Cardiac fibroblast (primary cell): Measurements from ENCODE around the gene COL6A3.
A peak's percentile ranks its signal among the peaks of the same experiment; 100 is the strongest.

Experiments used
- DNase-seq, 2 donors: peaks; one replicate each; pipeline versions ENCODE4 v3.0.0 to v3.0.0-alpha.2; 2010; ENCODE audit warnings: low read depth in 2 of 2
- H3K4me3 ChIP-seq, 2 donors: replicated peaks in 1 of 2; 1 replicate in 1 of 2; 2 replicates in 1 of 2; pipeline ENCODE4 v1.5.1; 2011; ENCODE audit warnings: low read depth in 2 of 2, low read length in 2 of 2, mild to moderate bottlenecking in 2 of 2, moderate library complexity in 1 of 2
- TF ChIP-seq, protein P1 (sequence below): IDR thresholded peaks from one replicate; pipeline ENCODE4 v1.5.1; 2011; ENCODE audit warnings: low read depth, mild to moderate bottlenecking, low read length, inconsistent platforms

Gene COL6A3

DNA sequence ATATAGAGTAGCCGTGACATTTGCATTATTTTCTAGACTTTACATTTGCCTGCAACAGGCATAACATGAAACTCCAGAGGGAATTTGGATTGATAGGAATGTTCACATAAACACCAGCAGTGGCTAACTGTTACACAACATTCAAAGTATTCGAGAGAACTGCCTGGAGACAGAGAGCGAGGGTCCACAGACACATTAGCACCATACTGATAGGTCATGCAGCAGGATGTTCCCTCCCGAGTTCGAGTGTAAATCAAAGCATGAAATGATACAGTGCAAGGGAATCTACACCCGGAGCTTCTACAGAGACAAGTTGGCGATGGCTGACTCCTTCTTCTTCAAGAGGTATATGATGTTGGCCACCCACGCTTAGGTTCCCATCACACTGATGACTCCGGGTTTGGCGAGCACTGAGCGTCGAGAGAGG lies 89.5 kb downstream of the COL6A3 start:
- H3K4me3 ChIP-seq: no peak overlapping the region
- TF ChIP-seq, protein P1, sequence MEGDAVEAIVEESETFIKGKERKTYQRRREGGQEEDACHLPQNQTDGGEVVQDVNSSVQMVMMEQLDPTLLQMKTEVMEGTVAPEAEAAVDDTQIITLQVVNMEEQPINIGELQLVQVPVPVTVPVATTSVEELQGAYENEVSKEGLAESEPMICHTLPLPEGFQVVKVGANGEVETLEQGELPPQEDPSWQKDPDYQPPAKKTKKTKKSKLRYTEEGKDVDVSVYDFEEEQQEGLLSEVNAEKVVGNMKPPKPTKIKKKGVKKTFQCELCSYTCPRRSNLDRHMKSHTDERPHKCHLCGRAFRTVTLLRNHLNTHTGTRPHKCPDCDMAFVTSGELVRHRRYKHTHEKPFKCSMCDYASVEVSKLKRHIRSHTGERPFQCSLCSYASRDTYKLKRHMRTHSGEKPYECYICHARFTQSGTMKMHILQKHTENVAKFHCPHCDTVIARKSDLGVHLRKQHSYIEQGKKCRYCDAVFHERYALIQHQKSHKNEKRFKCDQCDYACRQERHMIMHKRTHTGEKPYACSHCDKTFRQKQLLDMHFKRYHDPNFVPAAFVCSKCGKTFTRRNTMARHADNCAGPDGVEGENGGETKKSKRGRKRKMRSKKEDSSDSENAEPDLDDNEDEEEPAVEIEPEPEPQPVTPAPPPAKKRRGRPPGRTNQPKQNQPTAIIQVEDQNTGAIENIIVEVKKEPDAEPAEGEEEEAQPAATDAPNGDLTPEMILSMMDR: no peak
- peak in 1 of 2 donors; percentile 74 for DNase-seq

DNA sequence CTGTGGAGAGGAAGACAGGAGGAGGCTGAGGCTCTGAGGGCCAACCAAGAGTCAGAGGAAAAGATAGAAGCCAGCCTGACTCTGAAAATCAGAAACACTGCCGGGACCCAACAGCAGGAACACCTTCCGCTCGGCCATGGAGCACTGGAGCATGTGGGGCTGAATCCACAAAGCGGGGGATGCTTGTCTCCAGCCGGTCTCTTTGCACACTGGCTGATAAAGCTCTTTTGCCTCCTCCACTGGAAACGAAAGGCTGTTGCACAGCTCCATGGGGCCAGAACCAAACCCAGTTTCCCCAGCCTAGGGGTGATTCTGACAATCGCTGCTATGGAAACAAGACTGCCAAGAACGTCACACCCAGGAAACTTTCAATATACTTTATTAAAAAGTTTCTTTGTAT lies 90.3 kb downstream of the COL6A3 start:
- no peak overlapping the region for H3K4me3 ChIP-seq
- TF ChIP-seq, protein P1: no peak
- no peak for DNase-seq

DNA sequence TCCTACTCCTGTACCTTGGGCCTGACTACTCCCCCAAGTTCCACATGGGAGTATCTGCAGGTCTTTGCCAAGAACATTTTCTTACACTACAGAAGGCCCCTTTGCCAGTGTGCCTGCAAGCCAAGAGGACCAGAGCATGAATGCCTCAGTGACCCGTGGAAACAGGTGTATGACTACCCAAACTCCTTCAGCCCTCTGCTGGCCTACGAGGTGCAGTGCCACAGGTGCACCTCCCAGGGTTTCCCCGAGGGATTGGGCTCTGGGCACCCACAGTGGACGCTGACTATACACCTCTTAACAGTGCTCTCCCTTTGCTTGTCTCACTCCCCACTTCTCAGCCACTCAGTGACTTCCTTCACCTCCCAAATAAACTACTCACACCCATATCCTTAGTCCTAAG lies 91.4 kb downstream of the COL6A3 start:
- H3K4me3 ChIP-seq: no peak overlapping the region
- no peak for DNase-seq
- TF ChIP-seq, protein P1: peak; percentile 48

DNA sequence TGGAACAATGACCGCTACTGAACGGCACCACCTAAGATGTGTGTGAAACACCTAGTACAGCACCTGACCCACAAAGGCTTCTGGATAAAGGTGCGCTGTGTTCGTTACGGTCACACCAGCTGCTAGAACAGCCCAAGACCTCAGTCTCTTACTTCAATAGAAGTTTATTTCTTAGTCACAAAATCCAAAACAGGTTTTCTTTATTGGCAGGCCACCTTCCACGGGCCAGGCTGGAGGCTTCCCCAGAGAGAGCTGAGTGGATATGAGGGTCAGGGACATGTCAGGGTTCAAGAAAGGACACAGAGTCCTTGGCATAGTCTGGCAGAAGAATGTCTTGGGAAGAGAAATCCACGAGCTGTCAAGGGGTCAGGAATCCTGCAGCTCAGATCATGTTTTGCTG lies 92.2 kb downstream of the COL6A3 start:
- no peak overlapping the region for H3K4me3 ChIP-seq
- TF ChIP-seq, protein P1: no peak
- DNase-seq: no peak

DNA sequence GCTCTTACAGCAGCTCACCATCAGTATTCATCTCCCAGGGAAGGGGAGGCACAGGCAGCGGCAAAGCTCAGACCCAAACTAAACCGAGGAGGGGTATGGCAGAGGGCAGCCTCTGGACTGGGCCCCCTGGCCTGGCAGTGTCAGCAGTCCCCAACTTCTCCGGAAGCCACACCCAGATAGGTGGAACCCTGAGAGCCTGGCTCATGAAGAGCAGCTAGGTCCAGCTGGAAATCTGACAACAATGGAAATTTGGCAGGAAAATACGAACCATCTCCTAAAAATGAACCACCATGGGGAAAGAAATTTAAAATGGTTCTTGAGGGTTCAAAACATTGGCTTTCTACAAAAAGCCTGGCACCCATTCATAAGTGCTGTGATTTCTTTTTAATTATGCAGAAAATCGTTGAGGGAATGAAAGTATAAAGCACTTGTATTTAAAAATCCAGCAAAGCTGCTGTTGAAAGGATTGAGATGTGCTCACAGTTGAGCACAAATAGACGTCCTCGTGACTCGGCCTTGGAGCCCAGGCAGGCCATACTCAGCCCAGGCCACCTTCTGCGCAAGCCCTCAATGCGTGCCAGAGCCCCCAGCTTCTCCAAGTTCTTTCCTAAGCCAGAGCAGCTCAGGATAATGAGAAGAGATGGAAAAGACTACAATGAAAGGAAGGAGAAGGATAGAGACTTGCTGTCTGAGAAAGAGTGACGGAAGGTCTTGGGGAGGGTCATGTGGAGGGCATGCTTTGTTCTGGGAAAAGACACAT lies 93.0 kb downstream of the COL6A3 start:
- TF ChIP-seq, protein P1: no peak
- peak in 1 of 2 donors; percentile 54 for DNase-seq
- H3K4me3 ChIP-seq: no peak overlapping the region

DNA sequence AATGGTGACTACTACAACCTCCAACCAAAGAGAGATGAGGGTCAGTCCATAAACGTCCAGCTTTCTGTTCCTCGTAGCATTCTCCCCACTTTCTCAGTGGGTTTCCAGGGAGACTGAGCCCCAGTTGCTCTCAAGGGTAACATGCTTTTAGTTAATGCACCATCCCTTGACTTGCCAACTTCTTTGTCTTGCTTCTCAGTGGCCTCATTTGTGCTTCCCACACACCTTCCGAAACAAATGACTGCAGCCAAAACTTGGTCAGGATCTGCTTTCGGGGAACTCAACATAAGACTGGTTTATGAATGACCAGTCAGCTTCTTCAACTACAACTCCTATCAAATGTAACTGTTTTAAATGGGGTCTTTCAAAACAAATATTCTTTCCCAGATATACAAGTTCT lies 94.1 kb downstream of the COL6A3 start:
- TF ChIP-seq, protein P1: no peak
- no peak for DNase-seq
- H3K4me3 ChIP-seq: no peak overlapping the region
